Cardiac muscle cell (in vitro differentiated cells and primary cell): ENCODE data around the gene DLGAP1. TPM values are rescaled to one million over a fixed set of nuclear protein-coding genes. Genes with fewer than 3 reads are reported as not detected.

Experiments used
- DNase-seq, 2 donors: peaks; one replicate each; pipeline versions ENCODE4 v3.0.0 to v3.0.0-alpha.2; 2010 to 2017; ENCODE audit warnings: low read depth in 1 of 2, low spot score in 1 of 2
- H3K27ac ChIP-seq: fragments of 200-600 bp; sonication (generic); 2 replicates; pipeline ENCODE4 v1.5.1; 2016
- H3K27me3 ChIP-seq: fragments of 200-600 bp; sonication (generic); 2 replicates; pipeline ENCODE4 v1.6.0; 2016; ENCODE audit warnings: control low read depth
- H3K36me3 ChIP-seq: fragments of 200-600 bp; sonication (generic); 2 replicates; pipeline ENCODE4 v1.5.1; 2016; ENCODE audit warnings: control low read depth
- H3K4me1 ChIP-seq: fragments of 200-600 bp; sonication (generic); 2 replicates; pipeline ENCODE4 v1.8.1; 2017; ENCODE audit warnings: low read depth, mild to moderate bottlenecking, mixed run types
- H3K4me3 ChIP-seq: fragments of 200-600 bp; sonication (generic); 2 replicates; pipeline ENCODE4 v1.5.1; 2016; ENCODE audit warnings: mild to moderate bottlenecking
- H3K9me3 ChIP-seq: fragments of 200-600 bp; sonication (generic); 2 replicates; pipeline ENCODE4 v1.5.1; 2017; ENCODE audit warnings: low read depth, mild to moderate bottlenecking, control low read depth
- polyA plus RNA-seq: library from polyadenylated mRNA; unstranded; fragments of >200 nt; fragmentation: Nextera tagmentation; extraction: Ambion mirVana; gene quantifications from 2 replicates; pipeline ENCODE4 v1.2.1, GENCODE V29; 2016
- total RNA-seq: library from RNA; depleted of rRNA; stranded (reverse); fragments of >200 nt; gene quantifications from 2 replicates; pipeline ENCODE4 v1.2.3, GENCODE V29; 2016
- TF ChIP-seq, protein P1 (sequence below): IDR thresholded peaks from 2 replicates; pipeline ENCODE4 v1.5.1; 2012; ENCODE audit warnings: low read depth, mild to moderate bottlenecking, low read length

Gene DLGAP1
- total and polyA plus RNA-seq, 2 experiments from 2014 or later = 2.5 to 7.9 TPM

DNA sequence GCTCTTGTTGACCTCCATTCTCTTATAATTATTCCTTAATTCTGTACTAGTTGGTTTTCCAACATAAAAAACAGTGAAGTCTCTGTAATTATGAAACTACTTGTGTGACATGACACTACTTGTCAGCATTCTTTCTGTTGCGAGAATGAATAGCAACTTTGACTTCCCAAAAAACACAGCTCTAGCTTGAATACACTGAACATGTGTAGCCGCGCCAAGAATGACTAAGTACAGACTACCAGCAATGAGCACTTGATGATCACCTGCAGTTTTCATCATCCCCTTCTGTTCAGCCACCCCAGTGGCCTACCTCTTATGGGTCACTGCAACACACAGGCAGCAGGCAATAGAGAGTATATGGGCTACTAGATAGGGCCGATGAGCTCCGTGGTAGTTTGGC is 775.9 kb downstream of the DLGAP1 start:
- Histone ChIP-seq H3K9me3 (no peaks in the 10 kb centered on the region), H3K27ac (no peak overlapping the region), H3K4me1 (no peaks in the 10 kb centered on the region), H3K27me3 (no peaks in the 10 kb centered on the region), H3K4me3 (no peak overlapping the region), H3K36me3 (no peaks in the 10 kb centered on the region)
- DNase-seq = no peak
- TF ChIP-seq, protein P1, sequence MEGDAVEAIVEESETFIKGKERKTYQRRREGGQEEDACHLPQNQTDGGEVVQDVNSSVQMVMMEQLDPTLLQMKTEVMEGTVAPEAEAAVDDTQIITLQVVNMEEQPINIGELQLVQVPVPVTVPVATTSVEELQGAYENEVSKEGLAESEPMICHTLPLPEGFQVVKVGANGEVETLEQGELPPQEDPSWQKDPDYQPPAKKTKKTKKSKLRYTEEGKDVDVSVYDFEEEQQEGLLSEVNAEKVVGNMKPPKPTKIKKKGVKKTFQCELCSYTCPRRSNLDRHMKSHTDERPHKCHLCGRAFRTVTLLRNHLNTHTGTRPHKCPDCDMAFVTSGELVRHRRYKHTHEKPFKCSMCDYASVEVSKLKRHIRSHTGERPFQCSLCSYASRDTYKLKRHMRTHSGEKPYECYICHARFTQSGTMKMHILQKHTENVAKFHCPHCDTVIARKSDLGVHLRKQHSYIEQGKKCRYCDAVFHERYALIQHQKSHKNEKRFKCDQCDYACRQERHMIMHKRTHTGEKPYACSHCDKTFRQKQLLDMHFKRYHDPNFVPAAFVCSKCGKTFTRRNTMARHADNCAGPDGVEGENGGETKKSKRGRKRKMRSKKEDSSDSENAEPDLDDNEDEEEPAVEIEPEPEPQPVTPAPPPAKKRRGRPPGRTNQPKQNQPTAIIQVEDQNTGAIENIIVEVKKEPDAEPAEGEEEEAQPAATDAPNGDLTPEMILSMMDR = no peak

DNA sequence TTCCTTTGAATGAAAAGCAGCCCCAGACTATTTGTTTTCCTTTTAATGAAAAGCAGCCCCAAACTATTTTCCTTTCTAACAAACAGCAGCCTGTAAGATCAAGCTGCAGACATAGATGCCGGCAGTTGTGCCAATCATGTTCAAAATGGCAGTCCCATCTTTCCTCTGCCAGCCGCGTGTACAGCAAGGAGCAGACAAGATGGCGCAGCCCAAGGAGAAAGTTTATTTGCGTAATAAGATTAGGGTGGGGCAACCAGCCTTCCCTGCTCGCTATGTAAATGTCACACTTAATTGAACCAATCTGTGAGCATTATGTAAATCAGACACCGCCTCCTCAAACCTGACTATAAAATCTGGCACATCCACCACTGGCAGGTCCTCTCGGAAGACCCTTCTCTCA is 779.1 kb downstream of the DLGAP1 start:
- H3K9me3 ChIP-seq = no peaks in the 10 kb centered on the region
- no peak overlapping the region for H3K27ac ChIP-seq
- H3K27me3 ChIP-seq = no peaks in the 10 kb centered on the region
- TF ChIP-seq, protein P1 = no peak
- H3K4me3 ChIP-seq = no peak overlapping the region
- H3K4me1 ChIP-seq = no peaks in the 10 kb centered on the region
- DNase-seq = no peak
- H3K36me3 ChIP-seq = no peaks in the 10 kb centered on the region

DNA sequence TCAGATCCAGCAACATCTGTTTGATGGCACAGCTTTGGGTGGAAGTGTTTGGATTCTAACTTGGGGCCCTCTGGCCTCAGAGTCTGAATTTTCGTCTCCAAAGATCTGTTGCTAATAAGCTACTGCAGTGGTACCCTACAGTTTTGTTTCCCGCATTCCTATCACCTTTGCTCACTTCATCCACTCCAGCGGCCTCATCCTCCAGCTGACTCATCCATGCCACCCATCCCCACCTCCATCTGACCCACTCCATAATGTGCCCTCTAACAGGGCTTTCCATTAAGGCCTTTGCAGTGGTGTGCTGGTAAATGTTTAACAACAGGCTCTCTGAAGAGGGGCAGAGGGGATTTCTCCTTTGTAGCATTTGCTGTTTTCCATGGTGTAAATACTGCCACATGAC is 779.7 kb downstream of the DLGAP1 start:
- TF ChIP-seq, protein P1 = no peak
- Histone ChIP-seq H3K9me3 (no peaks in the 10 kb centered on the region), H3K36me3 (no peaks in the 10 kb centered on the region), H3K4me1 (no peaks in the 10 kb centered on the region), H3K27ac (no peak overlapping the region), H3K27me3 (no peaks in the 10 kb centered on the region), H3K4me3 (no peak overlapping the region)
- DNase-seq = no peak

DNA sequence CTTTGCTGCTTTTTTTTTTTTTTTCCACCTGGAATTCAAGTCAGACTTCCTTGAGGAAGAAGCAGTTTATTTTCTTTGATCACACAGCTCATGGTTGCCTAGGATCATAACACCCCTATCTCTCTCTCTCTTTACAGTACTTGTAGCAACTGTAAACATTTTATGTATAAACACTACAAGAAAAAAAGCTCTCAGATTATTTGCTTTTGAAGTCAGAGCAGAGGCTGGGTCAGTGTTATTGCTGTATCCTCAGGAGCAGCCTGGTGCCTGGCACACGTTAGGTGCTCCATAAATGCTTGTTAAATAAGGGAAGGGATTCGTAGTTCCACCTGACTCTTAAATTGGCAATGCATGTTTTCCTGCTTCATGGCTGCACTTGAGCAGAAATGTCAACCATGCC is 783.9 kb downstream of the DLGAP1 start:
- TF ChIP-seq, protein P1 = no peak
- Histone ChIP-seq H3K36me3 (no peaks in the 10 kb centered on the region), H3K4me1 (no peaks in the 10 kb centered on the region), H3K4me3 (no peak overlapping the region), H3K27ac (no peak overlapping the region), H3K27me3 (no peaks in the 10 kb centered on the region), H3K9me3 (no peaks in the 10 kb centered on the region)
- DNase-seq = no peak

DNA sequence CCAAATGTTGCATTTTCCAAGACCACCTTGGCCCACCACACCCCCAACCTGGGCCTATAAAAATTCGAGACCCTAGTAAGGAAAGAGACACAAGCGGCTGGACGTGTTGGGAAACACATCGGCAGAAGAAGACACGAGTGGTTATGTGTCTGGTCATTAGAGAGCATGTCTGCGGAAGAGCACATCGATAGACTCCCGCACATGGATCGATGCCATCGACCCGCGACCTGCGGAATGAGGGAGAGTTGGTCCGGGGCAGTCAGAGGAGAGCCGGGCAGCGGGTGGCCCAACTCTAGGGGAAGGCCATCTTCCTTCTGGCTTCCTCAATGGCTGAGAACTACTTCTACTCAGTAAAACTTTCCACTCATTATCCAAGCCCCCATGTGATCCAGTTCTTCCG is 785.7 kb downstream of the DLGAP1 start:
- TF ChIP-seq, protein P1 = no peak
- no peak for DNase-seq

More for the DNA sequence above, 785.7 kb downstream of the DLGAP1 start:
- Histone ChIP-seq H3K27ac (no peak overlapping the region), H3K36me3 (no peaks in the 10 kb centered on the region), H3K27me3 (no peaks in the 10 kb centered on the region), H3K4me3 (no peak overlapping the region), H3K4me1 (peaks cover 18% of the 10 kb centered on the region), H3K9me3 (no peaks in the 10 kb centered on the region)
